Ectodermal cell (in vitro differentiated cells): ENCODE measurements around the gene CADPS.

Experiments used
- H3K27ac ChIP-seq: 2 replicates; pipeline ENCODE4 v1.7.0; 2013; ENCODE audit warnings: mild to moderate bottlenecking, low read depth, low read length; ENCODE audit not compliant: insufficient read depth, poor library complexity, severe bottlenecking
- H3K27me3 ChIP-seq: 2 replicates; pipeline ENCODE4 v1.7.0; 2013; ENCODE audit warnings: mild to moderate bottlenecking, low read length; ENCODE audit not compliant: insufficient read depth, control insufficient read depth, poor library complexity, severe bottlenecking
- H3K36me3 ChIP-seq: one replicate; pipeline ENCODE4 v1.7.0; 2013; ENCODE audit warnings: low read length; ENCODE audit not compliant: control insufficient read depth, insufficient read depth
- H3K4me1 ChIP-seq: one replicate; pipeline ENCODE4 v1.7.0; 2013; ENCODE audit warnings: low read length; ENCODE audit not compliant: control insufficient read depth, insufficient read depth
- H3K4me3 ChIP-seq: 2 replicates; pipeline ENCODE4 v1.7.0; 2013; ENCODE audit warnings: low read depth, low read length, control low read depth; ENCODE audit not compliant: insufficient read depth
- H3K9me3 ChIP-seq: 2 replicates; pipeline ENCODE4 v1.7.0; 2013; ENCODE audit warnings: mild to moderate bottlenecking, low read length, moderate library complexity; ENCODE audit not compliant: control insufficient read depth
- WGBS, 2 experiments: methylation state at CpG; one replicate each; pipeline ENCODE4 v1.1.7; 2013; ENCODE audit warnings: missing lambda C conversion rate in 2 of 2; 5-methylcytosine and 5-hydroxymethylcytosine counted together

Gene CADPS

GRCh38 chr3:62835554-62836236 lies 39.5 kb downstream of the CADPS start:
- 89 to 91% methylated on average over 3 of the region's 3 CpGs for WGBS, 2 experiments
- Histone ChIP-seq H3K27me3 (no peaks in the 10 kb centered on the region), H3K4me3 (no peak overlapping the region), H3K9me3 (no peaks in the 10 kb centered on the region), H3K36me3 (no peaks in the 10 kb centered on the region), H3K27ac (no peak overlapping the region), H3K4me1 (no peaks in the 10 kb centered on the region)

- no peaks in the 10 kb centered on the region for H3K9me3 ChIP-seq
- no peak overlapping the region for H3K27ac ChIP-seq
- no peaks in the 10 kb centered on the region for H3K4me1 ChIP-seq
- no peaks in the 10 kb centered on the region for H3K27me3 ChIP-seq
- H3K36me3 ChIP-seq = no peaks in the 10 kb centered on the region
- no peak overlapping the region for H3K4me3 ChIP-seq
Measured at GRCh38 chr3:62833538-62833937, 41.7 kb downstream of the CADPS start.

DNA sequence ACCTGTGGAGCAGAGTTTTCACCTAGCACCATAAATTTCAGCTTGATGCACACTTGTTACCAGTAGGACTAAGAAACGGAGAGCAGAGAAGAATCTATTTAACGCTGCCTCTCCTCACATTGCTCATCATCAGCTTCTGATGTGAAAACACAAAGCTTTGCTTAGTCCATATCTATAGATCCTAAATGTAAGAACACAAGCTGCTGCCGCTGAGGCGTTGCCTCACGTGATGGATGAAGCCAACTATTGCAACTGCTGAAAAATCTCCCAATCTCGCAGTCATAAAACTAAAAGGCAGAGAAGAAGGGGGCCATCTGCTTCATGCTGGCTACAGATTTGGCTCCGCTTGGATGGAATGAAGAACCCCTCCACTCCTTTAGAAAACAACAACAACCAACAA lies 42.7 kb downstream of the CADPS start:
- H3K4me3 ChIP-seq = no peak overlapping the region
- H3K27ac ChIP-seq = no peak overlapping the region
- H3K36me3 ChIP-seq = no peaks in the 10 kb centered on the region
- H3K9me3 ChIP-seq = no peaks in the 10 kb centered on the region
- WGBS, 2 experiments = 94 to 95% methylated on average over 6 to 7 of the region's 7 CpGs
- H3K27me3 ChIP-seq = no peaks in the 10 kb centered on the region
- H3K4me1 ChIP-seq = no peaks in the 10 kb centered on the region

DNA sequence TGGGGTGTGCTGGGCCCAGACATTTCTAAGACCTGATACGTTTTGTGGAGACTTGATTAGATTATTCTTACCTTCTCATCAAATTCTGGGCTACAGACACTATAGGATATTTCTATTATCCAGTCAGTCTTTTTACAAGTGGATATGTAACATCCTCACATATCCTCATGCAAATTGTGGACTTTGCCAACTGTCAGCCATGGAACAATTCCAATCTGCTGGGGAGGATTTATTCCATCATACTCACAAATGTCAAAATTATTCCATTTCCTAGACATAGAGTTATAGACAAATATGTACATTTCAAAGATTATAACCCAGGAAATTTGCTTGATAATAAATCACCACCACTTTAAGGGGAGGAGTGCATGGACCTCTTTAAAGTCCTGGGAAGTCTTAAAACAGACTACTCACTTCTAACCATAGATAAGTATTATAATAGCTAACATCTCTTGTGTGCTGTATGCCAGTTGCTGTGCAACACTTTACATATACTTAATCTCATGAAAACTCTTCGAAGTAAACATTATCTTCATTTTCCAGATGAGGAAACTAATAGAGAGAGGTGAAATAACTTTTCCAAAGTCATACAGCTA lies 44.4 kb downstream of the CADPS start:
- Histone ChIP-seq H3K4me3 (no peak overlapping the region), H3K27me3 (no peaks in the 10 kb centered on the region), H3K9me3 (no peaks in the 10 kb centered on the region), H3K36me3 (no peaks in the 10 kb centered on the region), H3K27ac (no peak overlapping the region), H3K4me1 (no peaks in the 10 kb centered on the region)
- 91% methylated on average over 2 of the region's 2 CpGs; no CpG with 5 or more reads in 1 of the 2 experiments for WGBS, 2 experiments

DNA sequence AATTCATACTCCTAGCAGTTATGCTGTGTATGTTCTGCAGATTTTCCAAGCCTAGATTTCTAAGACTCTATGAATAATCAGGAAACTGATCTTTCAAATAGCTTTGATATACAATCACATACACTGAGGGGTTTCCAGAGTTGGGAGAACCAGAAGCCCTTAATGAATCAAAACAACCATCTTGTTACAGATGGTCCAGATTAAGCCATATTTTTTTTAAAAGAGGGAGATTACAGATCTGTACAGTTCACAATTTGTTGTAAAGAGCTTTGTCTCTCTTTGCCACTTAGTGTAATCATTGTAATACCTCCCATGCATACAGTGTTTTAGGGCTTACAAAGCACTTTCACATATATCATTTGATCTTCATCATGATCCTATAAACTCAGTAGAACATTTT lies 47.7 kb downstream of the CADPS start:
- H3K4me3 ChIP-seq = no peak overlapping the region
- no peak overlapping the region for H3K27ac ChIP-seq
- no peaks in the 10 kb centered on the region for H3K27me3 ChIP-seq
- peaks cover 9% of the 10 kb centered on the region for H3K4me1 ChIP-seq
- H3K9me3 ChIP-seq = no peaks in the 10 kb centered on the region
- H3K36me3 ChIP-seq = no peaks in the 10 kb centered on the region

DNA sequence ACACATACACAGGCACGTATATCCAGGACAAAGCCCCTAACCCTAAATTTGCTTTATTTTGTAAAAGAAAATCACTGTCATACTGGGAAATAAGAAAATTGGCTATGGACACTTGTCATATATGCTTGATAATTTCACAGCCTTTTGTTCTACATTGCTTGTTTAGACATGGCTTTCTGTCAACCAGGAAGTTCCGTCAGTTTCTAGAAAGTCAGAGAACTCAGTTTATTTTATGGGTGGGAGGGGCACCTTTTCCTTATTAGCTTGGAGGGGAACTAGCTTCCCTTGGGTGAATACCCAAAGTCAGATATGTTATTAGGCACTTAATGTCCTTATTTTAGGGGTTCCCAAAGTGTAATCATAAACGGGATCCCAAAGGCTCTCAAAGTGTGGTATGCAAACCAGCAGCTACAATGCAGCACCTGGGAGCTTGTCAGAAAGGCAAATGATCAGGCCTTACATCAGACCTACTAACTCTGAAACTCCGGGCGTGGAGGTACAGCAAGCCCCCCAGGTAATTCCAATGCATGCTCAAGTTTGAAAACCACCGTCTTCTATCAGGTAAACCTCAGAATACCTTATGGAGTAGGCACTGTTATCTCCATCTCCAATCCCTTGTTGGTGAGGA lies 50.1 kb downstream of the CADPS start:
- H3K9me3 ChIP-seq = no peaks in the 10 kb centered on the region
- H3K27me3 ChIP-seq = no peaks in the 10 kb centered on the region
- H3K27ac ChIP-seq = no peak overlapping the region
- H3K4me3 ChIP-seq = no peak overlapping the region
- WGBS, 2 experiments = 89 to 90% methylated on average over 5 to 6 of the region's 6 CpGs
- no peaks in the 10 kb centered on the region for H3K36me3 ChIP-seq
- peaks cover 9% of the 10 kb centered on the region for H3K4me1 ChIP-seq

- 28 to 57% methylated on average over 5 of the region's 6 CpGs for WGBS, 2 experiments
- H3K36me3 ChIP-seq = no peaks in the 10 kb centered on the region
- H3K9me3 ChIP-seq = no peaks in the 10 kb centered on the region
- H3K27ac ChIP-seq = no peak overlapping the region
- no peaks in the 10 kb centered on the region for H3K27me3 ChIP-seq
- no peak overlapping the region for H3K4me3 ChIP-seq
- peaks cover 9% of the 10 kb centered on the region for H3K4me1 ChIP-seq
Measured at GRCh38 chr3:62823461-62824050, 51.7 kb downstream of the CADPS start.

GRCh38 chr3:62822905-62823304 lies 52.3 kb downstream of the CADPS start:
- peaks cover 9% of the 10 kb centered on the region for H3K4me1 ChIP-seq
- H3K27me3 ChIP-seq = no peaks in the 10 kb centered on the region
- H3K36me3 ChIP-seq = no peaks in the 10 kb centered on the region
- H3K4me3 ChIP-seq = no peak overlapping the region
- 96 to 97% methylated on average over 1 of the region's 1 CpG for WGBS, 2 experiments
- no peaks in the 10 kb centered on the region for H3K9me3 ChIP-seq
- H3K27ac ChIP-seq = no peak overlapping the region

GRCh38 chr3:62818347-62818746 lies 56.9 kb downstream of the CADPS start:
- 92 to 93% methylated on average over 5 of the region's 5 CpGs for WGBS, 2 experiments
- H3K27ac ChIP-seq = no peak overlapping the region
- H3K36me3 ChIP-seq = no peaks in the 10 kb centered on the region
- H3K27me3 ChIP-seq = no peaks in the 10 kb centered on the region
- H3K4me3 ChIP-seq = no peak overlapping the region
- no peaks in the 10 kb centered on the region for H3K4me1 ChIP-seq
- no peaks in the 10 kb centered on the region for H3K9me3 ChIP-seq

GRCh38 chr3:62817678-62818077 lies 57.5 kb downstream of the CADPS start:
- Histone ChIP-seq H3K4me3 (no peak overlapping the region), H3K9me3 (no peaks in the 10 kb centered on the region), H3K27ac (no peak overlapping the region), H3K36me3 (no peaks in the 10 kb centered on the region), H3K27me3 (no peaks in the 10 kb centered on the region), H3K4me1 (no peaks in the 10 kb centered on the region)
- WGBS, 2 experiments = 90 to 100% methylated on average over 1 to 2 of the region's 2 CpGs
